ENCODE measurements around the gene ZFAND6.

DNA sequence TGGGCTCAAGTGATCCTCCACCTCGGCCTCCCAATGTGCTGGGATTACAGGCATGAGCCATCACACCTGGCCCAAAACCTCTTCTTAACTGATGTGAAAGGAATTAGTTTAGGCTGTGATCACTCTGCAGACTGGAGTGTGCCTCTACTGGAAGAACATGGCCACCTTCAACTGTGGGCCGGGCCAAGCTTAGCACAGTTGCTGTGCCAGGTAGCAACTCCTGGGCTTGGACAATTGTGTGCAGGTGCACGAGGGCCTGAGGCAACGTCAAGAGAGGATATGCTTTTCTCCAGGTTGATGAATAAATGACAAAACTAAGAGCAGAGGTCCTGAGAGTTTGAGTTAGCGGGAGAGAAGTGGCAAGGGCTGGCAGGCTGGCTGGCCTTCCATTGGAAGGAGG, 99.8 kb downstream of the ZFAND6 start:
- TF ChIP-seq POLR2AphosphoS5 (IDR thresholded peaks at IDR 0.05) = no peak
- TF ChIP-seq, protein P1, sequence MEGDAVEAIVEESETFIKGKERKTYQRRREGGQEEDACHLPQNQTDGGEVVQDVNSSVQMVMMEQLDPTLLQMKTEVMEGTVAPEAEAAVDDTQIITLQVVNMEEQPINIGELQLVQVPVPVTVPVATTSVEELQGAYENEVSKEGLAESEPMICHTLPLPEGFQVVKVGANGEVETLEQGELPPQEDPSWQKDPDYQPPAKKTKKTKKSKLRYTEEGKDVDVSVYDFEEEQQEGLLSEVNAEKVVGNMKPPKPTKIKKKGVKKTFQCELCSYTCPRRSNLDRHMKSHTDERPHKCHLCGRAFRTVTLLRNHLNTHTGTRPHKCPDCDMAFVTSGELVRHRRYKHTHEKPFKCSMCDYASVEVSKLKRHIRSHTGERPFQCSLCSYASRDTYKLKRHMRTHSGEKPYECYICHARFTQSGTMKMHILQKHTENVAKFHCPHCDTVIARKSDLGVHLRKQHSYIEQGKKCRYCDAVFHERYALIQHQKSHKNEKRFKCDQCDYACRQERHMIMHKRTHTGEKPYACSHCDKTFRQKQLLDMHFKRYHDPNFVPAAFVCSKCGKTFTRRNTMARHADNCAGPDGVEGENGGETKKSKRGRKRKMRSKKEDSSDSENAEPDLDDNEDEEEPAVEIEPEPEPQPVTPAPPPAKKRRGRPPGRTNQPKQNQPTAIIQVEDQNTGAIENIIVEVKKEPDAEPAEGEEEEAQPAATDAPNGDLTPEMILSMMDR (IDR thresholded peaks at IDR 0.05) = no peak

Data from prostate gland (tissue), 2 donors.